NCI-H82 (cell line): ENCODE results near the gene ZNF202.
"Not testable (repeated sequence)": the region's sequence is repeated elsewhere in the genome, so short reads cannot be mapped to it uniquely, and the experiment has no call there.

ENCODE experiments used
- DNase-seq: peaks from one replicate; lab custom pipeline; 2025; lab: John Stamatoyannopoulos, UW

The ZNF202 gene

DNA sequence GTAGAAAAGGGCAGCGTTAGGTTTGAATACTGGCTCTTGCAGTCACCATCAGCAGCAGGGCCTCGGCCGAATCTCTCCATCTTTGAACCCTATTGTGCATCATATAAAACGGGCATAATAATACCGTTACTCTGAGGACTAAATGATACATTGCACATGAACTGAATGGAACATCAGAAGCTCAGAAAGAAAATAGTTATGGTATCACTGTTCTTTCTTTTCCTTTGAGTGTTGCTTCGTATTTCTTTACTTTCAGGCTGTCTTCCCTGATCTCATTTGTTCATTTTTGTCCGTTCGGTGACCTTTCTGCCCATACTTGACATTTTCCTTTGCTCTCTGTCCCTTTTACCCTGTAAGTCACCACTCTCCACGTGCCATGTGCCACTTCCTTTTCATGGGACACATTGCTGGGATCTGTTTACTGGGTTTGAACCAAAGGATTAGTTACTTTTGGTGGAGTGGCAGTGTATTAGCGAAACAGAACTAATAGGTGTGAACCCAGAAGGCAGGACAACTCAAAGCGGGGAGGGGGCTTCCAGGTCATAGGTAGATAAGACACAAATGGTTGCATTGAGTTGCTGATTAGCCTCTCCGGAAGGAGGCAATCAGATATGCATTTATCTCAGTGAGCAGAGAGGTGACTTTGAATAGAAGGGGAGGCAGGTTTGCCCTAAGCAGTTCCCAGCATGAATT lies 717 bp upstream of the ZNF202 start:
- peak; percentile 73 for DNase-seq

DNA sequence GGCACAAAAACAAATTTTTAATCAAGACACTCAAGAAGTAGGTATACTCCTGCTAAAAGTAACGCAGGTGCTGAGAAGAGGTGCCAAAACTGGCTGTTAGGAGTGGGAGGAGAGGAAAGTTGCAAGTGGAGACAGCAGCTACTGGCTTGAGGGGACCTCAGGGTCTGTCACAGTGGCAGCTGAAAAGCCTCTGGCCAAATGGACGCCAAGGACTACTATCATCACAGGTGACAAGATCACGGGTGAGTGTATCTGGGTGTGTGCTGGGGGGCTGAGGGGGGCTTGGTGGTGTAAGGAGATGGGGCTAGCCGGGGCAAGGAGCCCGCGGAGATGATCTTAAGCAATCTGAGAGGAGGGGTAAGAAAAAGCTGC lies 687 bp downstream of the ZNF202 start:
- no peak for DNase-seq

DNA sequence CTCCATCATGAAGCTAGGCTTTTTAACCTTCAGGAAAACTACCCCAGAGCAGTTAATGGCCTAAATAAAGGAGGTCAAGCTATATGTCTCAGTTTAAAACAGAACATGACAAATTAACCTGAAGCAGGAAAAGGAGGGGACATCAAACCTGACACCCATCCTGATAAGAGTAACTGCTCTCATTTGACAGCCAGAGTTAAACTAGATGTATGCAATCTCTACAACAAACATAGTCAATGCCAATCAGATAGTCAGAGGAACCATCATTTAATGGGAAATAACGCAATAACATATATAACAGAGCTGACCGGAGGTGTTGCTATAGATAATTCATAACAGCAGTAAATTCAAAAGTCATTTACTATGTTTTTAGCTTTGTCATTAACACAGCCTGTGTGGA lies 3.1 kb downstream of the ZNF202 start:
- no peak for DNase-seq

DNA sequence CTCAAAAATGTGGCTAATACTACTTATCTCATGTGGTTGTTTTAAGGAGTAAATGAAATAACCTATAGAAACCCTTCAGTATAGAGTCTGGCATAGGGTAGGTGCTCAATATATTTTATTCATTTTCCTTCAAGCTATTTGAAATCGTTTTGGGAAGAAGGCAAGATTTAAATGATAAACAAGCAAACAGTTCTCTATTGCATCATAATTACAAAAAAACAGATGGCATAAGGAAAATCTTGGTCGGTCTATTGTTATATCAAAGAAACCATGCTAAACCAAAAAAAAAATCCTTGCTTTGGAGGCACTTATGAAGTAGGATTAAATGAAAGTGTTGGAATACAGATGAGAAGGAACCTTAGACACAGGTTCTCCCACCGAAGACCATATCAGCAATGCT lies 4.7 kb downstream of the ZNF202 start:
- DNase-seq, result no peak

DNA sequence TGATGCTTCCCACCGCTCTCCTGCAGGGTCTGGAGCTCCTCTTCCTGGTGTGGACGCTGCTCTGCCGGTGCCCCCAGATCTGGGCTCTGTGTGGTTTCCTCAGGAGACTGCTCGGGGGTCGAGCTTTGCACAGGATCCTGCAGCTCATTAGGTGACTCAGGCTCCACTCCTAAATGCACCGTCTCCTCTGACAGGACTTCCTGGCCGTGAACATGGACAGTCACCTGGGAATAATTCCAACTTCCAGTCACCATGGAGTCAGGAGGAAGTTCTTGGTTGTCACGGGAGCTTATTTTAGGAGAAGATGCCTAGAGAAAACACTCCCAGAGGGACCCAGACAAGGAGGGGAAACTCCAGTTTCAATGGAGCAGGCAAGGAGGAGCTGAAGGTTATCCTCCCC lies 11.9 kb downstream of the ZNF202 start:
- DNase-seq, result no peak

DNA sequence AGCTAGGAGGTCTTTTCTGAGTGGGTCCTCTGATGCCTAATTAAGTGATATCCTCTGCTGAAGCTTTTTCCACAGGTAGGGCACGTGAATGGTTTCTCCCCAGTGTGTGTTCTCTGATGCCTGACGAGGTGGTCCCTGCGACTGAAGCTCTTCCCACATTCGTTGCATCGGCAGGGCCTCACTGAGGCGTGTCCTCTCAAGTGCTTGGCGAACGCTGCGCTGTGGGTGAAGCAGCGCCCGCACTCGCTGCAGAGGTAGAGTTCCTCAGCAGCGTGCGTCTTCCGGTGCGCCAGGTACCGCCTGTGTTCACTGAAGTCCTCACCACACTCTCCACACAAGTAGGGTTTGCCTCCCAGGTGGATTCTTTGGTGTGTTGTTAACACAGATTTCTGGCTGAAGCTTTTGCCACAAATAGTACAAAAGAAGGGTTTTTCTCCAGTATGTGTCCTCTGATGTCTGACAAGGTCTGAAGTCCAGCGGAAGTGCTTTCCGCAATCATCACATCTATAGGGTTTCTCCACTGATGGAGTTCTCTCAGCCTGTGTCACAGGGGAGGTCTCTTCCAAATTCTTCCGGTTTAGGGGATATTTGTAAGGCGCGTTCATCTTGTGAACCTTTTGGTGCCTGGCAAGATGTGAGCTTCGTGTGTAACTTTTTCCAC lies 15.3 kb downstream of the ZNF202 start:
- DNase-seq, result no peak

DNA sequence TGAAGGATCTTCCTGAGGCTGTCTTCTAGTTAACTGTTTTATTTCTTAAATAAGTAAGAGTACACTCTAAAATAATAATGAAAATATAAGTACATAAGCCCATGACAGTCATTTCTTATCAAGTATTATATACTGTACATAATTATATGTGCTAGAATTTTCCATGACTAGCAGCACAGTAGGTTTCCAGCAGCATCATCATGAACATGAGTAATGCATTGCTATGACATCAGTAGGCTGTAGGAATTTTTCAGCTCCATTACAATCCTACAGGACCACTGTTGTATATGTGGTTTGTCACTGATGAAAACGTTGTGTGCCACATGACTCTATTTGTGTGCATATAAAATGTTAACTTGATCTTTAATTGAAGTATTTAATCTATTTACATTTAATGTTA lies 22.0 kb downstream of the ZNF202 start:
- no peak for DNase-seq

DNA sequence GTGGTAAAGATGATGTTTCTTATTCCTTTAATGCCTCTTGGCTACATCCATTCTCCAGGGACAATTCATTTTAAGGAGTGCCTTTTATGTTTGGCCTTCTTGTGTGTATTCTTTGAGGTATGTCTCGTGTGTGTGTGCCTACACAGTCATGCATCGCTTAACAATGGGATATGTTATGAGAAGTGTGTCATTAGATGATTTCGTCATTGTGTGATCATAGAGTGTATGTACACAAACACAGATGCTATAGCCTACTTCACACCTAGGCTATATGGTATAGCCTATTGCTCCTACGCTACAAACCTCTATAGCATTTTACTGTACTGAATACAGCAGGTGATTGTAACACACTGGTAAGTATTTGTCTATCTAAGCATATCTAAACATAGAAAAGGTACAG lies 23.0 kb downstream of the ZNF202 start:
- DNase-seq, result no peak

DNA sequence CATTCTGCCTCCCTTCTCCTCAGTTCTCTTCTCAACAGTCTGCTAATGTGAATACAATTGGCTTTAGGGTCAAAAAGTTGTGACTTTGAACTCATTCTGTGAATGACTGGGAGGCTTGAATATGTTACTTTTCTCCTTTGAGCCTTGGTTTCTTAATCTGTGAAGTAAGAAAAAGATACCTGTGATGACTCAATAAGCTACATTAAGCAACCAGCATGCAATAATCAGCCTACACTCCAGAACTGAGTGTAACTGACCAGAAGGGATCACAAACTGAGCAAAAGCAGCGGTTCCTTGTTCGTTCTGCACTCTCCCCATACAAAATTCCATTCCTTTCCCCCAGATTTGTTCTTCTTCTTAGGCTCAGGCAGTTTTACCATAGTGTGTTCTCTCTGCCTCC lies 23.4 kb downstream of the ZNF202 start:
- DNase-seq, result no peak

DNA sequence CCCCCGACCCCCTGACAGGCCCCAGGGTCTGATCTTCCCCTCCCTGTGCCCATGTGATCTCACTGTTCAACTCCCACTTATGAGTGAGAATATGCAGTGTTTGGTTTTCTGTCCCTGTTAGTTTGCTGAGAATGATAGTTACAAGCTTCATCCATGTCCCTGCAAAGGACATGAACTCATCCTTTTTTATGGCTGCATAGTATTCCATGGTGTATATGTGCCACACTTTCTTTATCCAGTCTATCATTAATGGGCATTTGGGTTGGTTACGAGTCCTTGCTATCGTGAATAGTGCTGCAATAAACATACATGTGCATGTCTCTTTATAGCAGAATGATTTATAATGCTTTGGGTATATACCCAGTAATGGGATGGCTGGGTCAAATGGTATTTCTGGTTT lies 28.8 kb downstream of the ZNF202 start:
- not testable (repeated sequence) for DNase-seq

DNA sequence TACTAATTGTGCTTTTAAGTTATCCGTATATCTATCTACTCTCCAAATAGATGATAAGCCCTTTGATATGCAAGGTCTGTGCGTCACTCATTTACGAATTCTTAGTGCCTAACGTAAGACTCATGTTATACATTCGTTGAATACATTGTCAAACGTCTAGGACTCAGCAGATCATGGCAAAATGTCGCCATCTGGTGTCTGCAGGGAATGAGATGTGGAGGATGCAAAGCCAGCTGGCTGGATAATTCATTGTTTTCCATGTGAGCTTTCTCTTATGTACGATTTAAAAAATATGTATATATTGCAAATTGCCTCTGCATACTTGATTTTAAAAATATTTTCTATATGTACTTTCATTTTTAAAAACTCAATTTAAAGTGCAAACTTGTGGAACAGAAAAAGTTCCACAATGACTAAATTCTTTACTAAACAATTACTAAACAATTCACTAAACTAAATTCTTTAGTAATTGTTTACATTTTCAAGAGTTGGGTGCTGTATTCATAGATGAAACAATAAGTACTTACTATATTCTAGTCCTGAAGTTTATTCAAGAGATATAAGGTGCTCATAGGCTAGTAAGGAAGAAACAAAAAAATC lies 33.8 kb downstream of the ZNF202 start:
- peak; percentile 87 for DNase-seq

DNA sequence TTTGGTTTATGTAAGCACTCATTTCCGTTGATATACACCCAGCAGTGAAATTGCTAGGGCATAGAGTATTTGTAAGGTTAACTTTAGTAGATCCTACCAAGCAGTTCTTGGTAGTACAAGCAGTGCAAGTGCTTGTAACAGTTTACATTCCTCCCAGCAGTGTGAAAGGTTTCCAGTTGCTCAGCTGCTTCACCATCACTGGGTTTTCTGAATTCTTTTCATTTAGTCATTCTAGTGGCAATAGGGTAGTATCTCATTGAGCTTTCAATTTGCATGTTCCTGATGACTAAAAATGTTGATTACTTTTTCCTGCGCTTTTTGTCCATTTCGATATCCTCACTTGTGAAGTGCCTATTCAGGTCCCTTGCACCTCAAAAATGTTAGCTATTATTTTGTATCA lies 34.3 kb downstream of the ZNF202 start:
- no peak for DNase-seq

DNA sequence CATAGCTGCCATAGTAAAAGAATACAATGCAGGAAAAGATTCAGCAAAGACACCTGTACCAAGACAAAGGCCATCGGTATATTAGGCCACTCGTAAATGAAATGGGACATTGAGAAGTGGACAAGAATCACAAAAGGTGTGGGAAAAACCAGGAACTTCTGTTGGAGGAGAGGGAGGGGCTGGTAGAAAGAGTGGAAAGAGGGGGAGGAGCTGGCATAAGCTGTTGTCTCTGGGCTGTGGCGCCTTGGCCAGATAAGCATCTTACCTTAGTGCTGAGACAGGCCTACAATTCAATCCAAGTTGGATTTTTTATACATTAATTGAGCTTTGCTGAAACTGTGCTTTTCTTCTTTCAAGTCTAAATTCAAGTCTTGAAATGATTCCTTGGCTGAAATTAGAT lies 37.1 kb downstream of the ZNF202 start:
- DNase-seq, result peak; percentile 90

DNA sequence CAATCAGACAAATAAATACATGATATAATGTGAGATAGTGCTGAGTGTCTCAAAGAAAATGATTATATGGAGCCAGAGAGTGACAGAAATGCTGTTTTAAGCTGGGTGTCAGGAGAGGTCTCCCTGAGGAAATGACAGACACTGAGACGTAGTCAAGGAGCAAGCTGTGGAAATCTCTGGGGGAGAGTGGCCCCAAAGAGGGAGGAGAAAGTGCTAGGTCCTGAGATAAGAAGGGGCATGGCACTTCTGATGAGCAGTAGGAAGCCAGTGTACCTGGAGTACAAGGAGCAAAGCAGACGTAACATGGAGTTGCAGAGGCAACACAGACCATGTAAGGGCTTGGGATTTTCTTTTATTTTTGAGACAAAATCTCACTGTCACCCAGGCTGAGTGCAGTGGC lies 38.8 kb downstream of the ZNF202 start:
- peak; percentile 12 for DNase-seq

DNA sequence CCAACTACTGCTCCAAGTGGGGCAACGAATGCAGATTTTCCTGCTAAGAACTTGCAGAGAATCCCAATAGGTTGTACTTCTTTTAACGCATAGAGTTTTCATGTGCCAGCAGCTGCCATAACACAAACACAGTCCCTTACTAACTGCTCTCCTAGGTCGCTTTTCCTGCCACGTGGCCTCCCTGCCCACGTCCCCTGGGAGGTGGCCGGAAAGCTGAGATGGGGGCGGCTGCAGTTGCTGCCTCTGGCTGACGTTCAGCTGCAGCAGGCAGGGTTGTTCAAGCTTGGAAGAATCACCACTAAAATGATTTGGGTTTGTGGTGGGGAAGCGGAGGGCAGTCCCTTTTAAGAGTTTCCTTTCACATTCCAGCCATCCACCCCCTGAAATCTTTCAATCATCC lies 39.3 kb downstream of the ZNF202 start:
- no peak for DNase-seq

DNA sequence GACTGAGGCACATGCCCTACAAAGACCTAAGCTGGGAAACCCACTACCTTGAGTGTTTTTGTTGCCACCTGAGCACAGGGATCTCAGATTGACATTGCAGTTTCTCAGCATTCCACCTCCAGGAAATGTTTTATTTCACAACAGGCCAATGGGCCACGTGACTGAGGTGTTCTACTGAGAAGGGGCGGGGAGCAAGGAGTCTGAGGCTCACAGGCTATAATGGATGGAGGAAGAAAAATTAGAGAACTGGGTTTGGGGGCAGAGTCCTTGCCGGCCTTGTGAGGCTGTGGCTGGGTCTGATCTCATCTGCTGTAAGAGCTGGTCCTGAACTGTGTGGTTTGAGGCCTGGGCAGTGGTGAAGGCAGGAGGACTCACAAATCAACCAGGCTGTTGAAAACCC lies 40.7 kb downstream of the ZNF202 start:
- DNase-seq, result no peak

DNA sequence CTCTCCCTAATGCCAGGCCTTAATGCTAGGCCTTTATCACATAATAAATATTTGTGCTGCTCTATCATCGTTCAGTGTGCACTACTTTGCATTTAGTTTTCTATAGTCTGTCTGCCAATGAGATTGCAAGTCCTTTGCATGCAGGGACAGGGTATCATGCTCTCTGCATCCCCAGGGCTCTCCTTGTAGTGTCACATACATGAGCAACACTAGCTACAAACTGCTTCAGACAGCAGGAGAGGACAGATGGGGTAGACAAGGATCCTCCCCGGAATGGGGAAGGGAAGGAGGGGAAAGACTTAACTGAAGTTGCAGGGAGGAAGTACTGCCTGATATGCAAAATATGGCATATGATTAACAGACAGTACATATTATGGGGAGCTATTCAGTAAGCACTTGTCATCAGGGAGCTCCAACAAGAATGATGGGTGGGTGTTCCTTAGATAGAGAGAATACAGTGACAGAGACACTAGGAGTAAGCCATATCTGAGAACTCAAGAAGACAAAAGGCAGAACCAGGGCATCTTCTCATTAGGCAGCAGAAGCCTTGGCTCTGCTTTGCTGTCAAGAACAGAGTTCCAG lies 42.8 kb downstream of the ZNF202 start:
- peak; percentile 64 for DNase-seq

DNA sequence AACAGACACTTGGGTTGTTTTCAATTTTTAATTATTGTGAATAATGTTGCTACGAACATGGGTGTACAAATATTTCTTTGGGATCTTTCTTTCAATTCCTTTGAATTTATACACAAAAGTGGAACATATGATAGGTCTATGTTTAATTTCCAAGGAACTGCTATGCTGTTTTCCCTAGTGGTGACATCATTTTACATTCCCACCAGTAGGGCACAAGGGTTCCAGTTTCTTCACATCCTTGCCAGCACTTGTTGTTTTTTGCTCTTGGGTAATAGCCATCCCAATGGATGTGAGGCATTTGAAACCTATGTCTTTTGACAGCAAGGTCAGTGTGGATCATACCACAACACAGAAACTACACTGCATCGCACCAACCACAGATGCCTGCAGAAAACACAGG lies 45.3 kb downstream of the ZNF202 start:
- DNase-seq, result peak; percentile 9

DNA sequence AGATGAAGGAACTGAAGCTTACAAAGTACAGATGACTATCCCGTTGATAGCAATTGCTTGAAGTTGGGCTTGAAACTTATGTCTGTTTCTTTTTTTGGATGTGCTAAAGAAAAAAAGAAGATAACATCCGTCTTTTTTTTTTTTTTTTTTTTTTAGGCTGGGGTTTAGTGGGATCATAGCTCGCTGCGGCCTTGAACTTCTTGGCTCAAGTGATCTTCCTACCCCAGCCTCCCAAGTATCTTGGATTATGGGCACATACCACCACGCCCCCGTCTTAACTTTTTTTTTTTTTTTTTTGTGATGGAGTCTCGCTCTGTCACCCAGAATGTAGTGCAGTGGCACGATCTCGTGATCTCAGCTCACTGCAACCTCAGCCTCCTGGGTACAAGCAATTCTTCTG lies 46.2 kb downstream of the ZNF202 start:
- DNase-seq, result no peak

DNA sequence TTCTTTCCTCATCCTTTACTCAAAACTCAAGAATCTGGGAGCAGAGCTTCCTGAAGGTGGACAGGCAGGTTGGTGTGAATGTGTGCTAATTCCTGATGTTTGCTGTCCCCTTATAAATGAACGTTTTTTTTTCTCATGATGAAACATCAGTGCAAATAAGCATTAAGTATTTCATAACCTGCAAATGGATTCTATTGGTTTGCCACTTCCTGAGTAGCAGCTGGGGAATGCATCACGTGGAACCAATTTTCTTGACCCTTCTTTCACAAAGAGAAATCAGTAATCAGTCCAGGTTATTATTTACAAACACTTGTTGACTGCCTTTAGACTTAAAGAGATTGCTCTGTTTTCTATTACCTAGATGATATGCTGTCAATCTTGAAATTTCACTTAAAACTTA lies 46.9 kb downstream of the ZNF202 start:
- DNase-seq, result no peak

DNA sequence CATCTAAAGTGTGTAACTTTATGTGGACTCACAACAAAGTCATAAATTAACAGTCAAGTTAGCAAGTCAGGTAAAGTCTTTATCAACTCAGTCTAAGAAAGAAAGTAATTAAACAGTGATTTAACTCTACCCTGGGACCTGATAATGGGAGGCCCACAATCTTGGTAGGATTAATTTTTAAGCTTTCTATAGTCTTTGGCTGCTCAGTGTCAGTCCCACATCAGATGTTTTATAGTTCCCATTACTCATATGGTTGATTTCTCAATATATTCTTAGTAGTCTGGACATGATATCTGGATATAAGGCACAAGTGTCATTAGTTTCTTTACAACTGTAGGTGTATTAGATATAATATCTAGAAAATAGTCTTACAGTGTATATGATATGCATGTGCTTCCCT lies 48.5 kb downstream of the ZNF202 start:
- DNase-seq, result no peak

DNA sequence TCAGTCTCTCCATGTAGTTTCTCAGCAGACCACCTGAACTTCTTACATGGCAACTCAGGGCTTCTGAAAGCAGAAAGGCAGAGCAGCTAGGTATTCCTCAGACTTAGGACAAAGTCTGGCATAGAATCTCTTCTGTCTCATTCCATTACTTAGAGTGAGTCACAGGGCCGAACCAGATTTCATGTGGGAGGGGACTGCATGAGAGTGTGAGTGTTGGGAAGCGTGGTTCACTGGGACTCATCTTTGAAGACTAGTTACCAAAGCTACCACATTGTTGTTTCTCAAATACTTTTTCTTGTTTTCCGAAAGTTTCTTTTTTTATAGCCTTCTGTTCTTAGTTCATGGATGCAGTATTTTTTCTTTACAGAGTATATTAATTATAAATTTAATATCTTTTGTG lies 51.0 kb downstream of the ZNF202 start:
- DNase-seq, result no peak

DNA sequence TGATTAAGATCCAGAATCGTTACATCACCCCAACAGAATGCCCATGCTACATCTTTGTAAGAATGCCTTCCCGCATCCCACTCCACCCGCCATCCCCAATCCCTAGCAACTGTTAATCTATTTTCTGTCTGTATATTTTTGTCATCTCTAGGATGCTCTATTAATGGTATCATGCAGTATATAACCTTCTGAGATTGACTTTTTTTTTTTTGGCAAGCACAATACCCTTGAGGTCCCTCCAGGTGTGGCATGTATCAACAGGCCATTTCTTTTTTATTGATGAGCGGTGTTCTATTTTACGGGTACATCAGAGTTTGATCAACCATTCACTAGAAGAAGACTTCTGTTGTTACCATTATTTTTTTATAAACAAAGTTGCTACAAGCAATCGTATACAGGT lies 56.9 kb downstream of the ZNF202 start:
- no peak for DNase-seq
